ENCODE results near the gene TTN.

DNA sequence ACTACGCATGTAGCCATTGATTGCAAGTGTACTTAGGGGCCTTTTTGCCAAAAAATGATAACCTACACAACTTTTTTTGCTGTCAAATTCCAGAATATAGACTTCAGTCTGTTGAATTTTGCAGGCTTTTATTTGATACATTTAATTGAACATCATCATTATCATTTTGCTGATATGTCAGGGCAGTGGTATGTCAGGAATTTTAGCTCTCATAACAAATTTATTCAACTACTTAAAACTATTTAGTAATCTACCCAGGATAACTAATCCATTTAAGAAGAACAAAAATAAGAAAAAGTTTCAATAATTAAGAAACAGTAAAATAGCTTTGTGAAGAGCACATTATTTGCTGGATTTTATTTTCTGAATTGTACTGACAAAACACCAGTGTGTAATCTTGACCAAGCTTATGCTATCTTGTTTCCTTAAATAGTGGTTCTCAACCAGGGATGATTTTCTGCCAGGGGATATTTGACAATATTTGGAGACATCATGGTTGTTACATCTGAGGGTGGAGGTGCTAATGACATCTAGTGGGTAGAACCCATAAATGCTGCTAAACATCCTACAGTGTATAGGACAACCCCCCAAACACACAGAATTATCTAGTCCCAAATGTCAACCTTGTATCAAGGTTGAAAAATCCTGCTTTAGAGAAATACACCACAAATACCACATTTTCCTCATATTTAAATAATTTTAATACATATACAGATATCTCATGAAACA lies 12.1 kb upstream of the TTN start:
- TF ChIP-seq, protein P1, sequence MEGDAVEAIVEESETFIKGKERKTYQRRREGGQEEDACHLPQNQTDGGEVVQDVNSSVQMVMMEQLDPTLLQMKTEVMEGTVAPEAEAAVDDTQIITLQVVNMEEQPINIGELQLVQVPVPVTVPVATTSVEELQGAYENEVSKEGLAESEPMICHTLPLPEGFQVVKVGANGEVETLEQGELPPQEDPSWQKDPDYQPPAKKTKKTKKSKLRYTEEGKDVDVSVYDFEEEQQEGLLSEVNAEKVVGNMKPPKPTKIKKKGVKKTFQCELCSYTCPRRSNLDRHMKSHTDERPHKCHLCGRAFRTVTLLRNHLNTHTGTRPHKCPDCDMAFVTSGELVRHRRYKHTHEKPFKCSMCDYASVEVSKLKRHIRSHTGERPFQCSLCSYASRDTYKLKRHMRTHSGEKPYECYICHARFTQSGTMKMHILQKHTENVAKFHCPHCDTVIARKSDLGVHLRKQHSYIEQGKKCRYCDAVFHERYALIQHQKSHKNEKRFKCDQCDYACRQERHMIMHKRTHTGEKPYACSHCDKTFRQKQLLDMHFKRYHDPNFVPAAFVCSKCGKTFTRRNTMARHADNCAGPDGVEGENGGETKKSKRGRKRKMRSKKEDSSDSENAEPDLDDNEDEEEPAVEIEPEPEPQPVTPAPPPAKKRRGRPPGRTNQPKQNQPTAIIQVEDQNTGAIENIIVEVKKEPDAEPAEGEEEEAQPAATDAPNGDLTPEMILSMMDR (conservative IDR thresholded peaks at IDR 0.05; ENCODE audit: low read depth in 2 of 2) = 0 out of 4 replicates have a peak, but pooled peaks of 1 of the 2 experiments have one; percentile 6
- TF ChIP-seq EZH2 (IDR thresholded peaks at IDR 0.05; ENCODE audit: low read depth, unreplicated experiment) = no peak
- no peak for TF ChIP-seq EZH2phosphoT487 (IDR thresholded peaks at IDR 0.05; ENCODE audit: unreplicated experiment)
- TF ChIP-seq, protein P2, sequence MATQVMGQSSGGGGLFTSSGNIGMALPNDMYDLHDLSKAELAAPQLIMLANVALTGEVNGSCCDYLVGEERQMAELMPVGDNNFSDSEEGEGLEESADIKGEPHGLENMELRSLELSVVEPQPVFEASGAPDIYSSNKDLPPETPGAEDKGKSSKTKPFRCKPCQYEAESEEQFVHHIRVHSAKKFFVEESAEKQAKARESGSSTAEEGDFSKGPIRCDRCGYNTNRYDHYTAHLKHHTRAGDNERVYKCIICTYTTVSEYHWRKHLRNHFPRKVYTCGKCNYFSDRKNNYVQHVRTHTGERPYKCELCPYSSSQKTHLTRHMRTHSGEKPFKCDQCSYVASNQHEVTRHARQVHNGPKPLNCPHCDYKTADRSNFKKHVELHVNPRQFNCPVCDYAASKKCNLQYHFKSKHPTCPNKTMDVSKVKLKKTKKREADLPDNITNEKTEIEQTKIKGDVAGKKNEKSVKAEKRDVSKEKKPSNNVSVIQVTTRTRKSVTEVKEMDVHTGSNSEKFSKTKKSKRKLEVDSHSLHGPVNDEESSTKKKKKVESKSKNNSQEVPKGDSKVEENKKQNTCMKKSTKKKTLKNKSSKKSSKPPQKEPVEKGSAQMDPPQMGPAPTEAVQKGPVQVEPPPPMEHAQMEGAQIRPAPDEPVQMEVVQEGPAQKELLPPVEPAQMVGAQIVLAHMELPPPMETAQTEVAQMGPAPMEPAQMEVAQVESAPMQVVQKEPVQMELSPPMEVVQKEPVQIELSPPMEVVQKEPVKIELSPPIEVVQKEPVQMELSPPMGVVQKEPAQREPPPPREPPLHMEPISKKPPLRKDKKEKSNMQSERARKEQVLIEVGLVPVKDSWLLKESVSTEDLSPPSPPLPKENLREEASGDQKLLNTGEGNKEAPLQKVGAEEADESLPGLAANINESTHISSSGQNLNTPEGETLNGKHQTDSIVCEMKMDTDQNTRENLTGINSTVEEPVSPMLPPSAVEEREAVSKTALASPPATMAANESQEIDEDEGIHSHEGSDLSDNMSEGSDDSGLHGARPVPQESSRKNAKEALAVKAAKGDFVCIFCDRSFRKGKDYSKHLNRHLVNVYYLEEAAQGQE (IDR thresholded peaks at IDR 0.05; ENCODE audit: unreplicated experiment) = no peak
- TF ChIP-seq, protein P3, sequence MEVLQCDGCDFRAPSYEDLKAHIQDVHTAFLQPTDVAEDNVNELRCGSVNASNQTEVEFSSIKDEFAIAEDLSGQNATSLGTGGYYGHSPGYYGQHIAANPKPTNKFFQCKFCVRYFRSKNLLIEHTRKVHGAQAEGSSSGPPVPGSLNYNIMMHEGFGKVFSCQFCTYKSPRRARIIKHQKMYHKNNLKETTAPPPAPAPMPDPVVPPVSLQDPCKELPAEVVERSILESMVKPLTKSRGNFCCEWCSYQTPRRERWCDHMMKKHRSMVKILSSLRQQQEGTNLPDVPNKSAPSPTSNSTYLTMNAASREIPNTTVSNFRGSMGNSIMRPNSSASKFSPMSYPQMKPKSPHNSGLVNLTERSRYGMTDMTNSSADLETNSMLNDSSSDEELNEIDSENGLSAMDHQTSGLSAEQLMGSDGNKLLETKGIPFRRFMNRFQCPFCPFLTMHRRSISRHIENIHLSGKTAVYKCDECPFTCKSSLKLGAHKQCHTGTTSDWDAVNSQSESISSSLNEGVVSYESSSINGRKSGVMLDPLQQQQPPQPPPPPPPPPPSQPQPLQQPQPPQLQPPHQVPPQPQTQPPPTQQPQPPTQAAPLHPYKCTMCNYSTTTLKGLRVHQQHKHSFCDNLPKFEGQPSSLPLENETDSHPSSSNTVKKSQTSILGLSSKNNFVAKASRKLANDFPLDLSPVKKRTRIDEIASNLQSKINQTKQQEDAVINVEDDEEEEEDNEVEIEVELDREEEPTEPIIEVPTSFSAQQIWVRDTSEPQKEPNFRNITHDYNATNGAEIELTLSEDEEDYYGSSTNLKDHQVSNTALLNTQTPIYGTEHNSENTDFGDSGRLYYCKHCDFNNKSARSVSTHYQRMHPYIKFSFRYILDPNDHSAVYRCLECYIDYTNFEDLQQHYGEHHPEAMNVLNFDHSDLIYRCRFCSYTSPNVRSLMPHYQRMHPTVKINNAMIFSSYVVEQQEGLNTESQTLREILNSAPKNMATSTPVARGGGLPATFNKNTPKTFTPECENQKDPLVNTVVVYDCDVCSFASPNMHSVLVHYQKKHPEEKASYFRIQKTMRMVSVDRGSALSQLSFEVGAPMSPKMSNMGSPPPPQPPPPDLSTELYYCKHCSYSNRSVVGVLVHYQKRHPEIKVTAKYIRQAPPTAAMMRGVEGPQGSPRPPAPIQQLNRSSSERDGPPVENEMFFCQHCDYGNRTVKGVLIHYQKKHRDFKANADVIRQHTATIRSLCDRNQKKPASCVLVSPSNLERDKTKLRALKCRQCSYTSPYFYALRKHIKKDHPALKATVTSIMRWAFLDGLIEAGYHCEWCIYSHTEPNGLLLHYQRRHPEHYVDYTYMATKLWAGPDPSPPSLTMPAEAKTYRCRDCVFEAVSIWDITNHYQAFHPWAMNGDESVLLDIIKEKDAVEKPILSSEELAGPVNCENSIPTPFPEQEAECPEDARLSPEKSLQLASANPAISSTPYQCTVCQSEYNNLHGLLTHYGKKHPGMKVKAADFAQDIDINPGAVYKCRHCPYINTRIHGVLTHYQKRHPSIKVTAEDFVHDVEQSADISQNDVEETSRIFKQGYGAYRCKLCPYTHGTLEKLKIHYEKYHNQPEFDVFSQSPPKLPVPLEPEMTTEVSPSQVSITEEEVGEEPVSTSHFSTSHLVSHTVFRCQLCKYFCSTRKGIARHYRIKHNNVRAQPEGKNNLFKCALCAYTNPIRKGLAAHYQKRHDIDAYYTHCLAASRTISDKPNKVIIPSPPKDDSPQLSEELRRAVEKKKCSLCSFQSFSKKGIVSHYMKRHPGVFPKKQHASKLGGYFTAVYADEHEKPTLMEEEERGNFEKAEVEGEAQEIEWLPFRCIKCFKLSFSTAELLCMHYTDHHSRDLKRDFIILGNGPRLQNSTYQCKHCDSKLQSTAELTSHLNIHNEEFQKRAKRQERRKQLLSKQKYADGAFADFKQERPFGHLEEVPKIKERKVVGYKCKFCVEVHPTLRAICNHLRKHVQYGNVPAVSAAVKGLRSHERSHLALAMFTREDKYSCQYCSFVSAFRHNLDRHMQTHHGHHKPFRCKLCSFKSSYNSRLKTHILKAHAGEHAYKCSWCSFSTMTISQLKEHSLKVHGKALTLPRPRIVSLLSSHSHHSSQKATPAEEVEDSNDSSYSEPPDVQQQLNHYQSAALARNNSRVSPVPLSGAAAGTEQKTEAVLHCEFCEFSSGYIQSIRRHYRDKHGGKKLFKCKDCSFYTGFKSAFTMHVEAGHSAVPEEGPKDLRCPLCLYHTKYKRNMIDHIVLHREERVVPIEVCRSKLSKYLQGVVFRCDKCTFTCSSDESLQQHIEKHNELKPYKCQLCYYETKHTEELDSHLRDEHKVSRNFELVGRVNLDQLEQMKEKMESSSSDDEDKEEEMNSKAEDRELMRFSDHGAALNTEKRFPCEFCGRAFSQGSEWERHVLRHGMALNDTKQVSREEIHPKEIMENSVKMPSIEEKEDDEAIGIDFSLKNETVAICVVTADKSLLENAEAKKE (CRISPR knock-in tag; IDR thresholded peaks at IDR 0.05) = no peak
- no peak for TF ChIP-seq POLR2AphosphoS5 (IDR thresholded peaks at IDR 0.05; ENCODE audit: low read depth)
